Right renal cortex interstitium (tissue), 3 donors: ENCODE data around the gene DPPA2. TPM values are rescaled to one million over a fixed set of nuclear protein-coding genes. Genes with fewer than 3 reads are reported as not detected.
"Not testable (repeated sequence)": the region's sequence is repeated elsewhere in the genome, so short reads cannot be mapped to it uniquely, and the experiment has no call there.

Source experiments
- DNase-seq, 3 donors: peaks; one replicate each; pipeline ENCODE4 v3.0.0-alpha.2; 2013; ENCODE audit warnings: low read depth in 3 of 3, low spot score in 2 of 3
- polyA plus RNA-seq, 3 donors: library from polyadenylated mRNA; unstranded; fragments of 120-200 nt; gene quantifications; one replicate each; pipeline ENCODE4 v1.2.1, GENCODE V29; 2013; ENCODE audit not compliant: insufficient read length in 3 of 3

Gene DPPA2
- 1 to 10 TPM in 2 of 3 donors, under 1 TPM in 1; 0.76 to 1.4 (median 1.4) TPM for polyA plus RNA-seq

- no peak for DNase-seq
These were observed at the start of gene DPPA2 for GRCh38 chr3:109316162-109316730. Gene DPPA2, minus strand, starts transcription at chr3:109316517. Its CDS starts 1,975 bp downstream, at chr3:109314542.

- no peak for DNase-seq
These were observed 47.8 kb upstream of the DPPA2 start for GRCh38 chr3:109364088-109364487.

- DNase-seq = no peak
These were observed 47.3 kb upstream of the DPPA2 start for GRCh38 chr3:109363634-109364033.

- no peak for DNase-seq
These were observed 46.5 kb upstream of the DPPA2 start for GRCh38 chr3:109362823-109363222.

- not testable (repeated sequence) for DNase-seq
These were observed 42.5 kb upstream of the DPPA2 start for GRCh38 chr3:109358809-109359208.

- no peak for DNase-seq
These were observed 40.3 kb upstream of the DPPA2 start for GRCh38 chr3:109356442-109357155.

- DNase-seq = no peak
These were observed 39.5 kb upstream of the DPPA2 start for GRCh38 chr3:109355625-109356441.

GRCh38 chr3:109353057-109353456, 36.7 kb upstream of the DPPA2 start:
- no peak for DNase-seq

GRCh38 chr3:109351231-109351630, 34.9 kb upstream of the DPPA2 start:
- DNase-seq = no peak

- DNase-seq = no peak
These were observed 30.5 kb upstream of the DPPA2 start for GRCh38 chr3:109346770-109347295.

- no peak for DNase-seq
These were observed 29.8 kb upstream of the DPPA2 start for GRCh38 chr3:109346099-109346498.

- DNase-seq = no peak
These were observed 23.7 kb upstream of the DPPA2 start for GRCh38 chr3:109339714-109340648.

- DNase-seq = no peak
These were observed 22.9 kb upstream of the DPPA2 start for GRCh38 chr3:109339197-109339596.

- no peak for DNase-seq
These were observed 22.0 kb upstream of the DPPA2 start for GRCh38 chr3:109338322-109338721.

GRCh38 chr3:109337393-109337792, 21.1 kb upstream of the DPPA2 start, which contains the start of gene DPPA4:
Gene DPPA4, minus strand, starts transcription at chr3:109337546. Its CDS starts 29 bp downstream, at chr3:109337517.
- DNase-seq = no peak

GRCh38 chr3:109336291-109336861, 20.1 kb upstream of the DPPA2 start:
- DNase-seq = no peak

GRCh38 chr3:109334572-109334971, 18.3 kb upstream of the DPPA2 start:
- DNase-seq = no peak

- no peak for DNase-seq
These were observed 15.4 kb upstream of the DPPA2 start for GRCh38 chr3:109331692-109332091.

- no peak for DNase-seq
These were observed 14.1 kb upstream of the DPPA2 start for GRCh38 chr3:109330405-109330804.

GRCh38 chr3:109328202-109328601, 11.9 kb upstream of the DPPA2 start:
- DNase-seq = no peak
